Erythroblast (primary cell): ENCODE measurements around the gene STARD5.

ENCODE experiments used
- DNase-seq, 2 experiments: peaks; one replicate each; lab custom pipeline; 2025; lab: John Stamatoyannopoulos, UW
- GATA1 ChIP-seq: IDR thresholded peaks from 2 replicates; pipeline ENCODE4 v1.6.1; 2011; ENCODE audit warnings: low read depth, mild to moderate bottlenecking, control low read depth, low read length, moderate library complexity
- POLR2A ChIP-seq: IDR thresholded peaks from 2 replicates; pipeline ENCODE4 v1.6.1; 2011; ENCODE audit warnings: mild to moderate bottlenecking, low read length

Gene STARD5

GRCh38 chr15:81312790-81313543 lies 11.0 kb downstream of the STARD5 start:
- TF ChIP-seq GATA1 = no peak
- no peak for TF ChIP-seq POLR2A
- DNase-seq = no peak

- DNase-seq = no peak
- TF ChIP-seq GATA1 (no peak), POLR2A (no peak)
These were observed 12.0 kb downstream of the STARD5 start for GRCh38 chr15:81311752-81312464.

GRCh38 chr15:81310480-81310879 lies 13.5 kb downstream of the STARD5 start:
- no peak for DNase-seq

GRCh38 chr15:81309647-81310450 lies 14.1 kb downstream of the STARD5 start:
- TF ChIP-seq GATA1 (no peak), POLR2A (no peak)
- DNase-seq = no peak

More at GRCh38 chr15:81310480-81310879, 13.5 kb downstream of the STARD5 start:
- TF ChIP-seq POLR2A = no peak
- TF ChIP-seq GATA1 = no peak

GRCh38 chr15:81308260-81308659 lies 15.7 kb downstream of the STARD5 start:
- no peak for DNase-seq
- TF ChIP-seq GATA1 (no peak), POLR2A (no peak)

GRCh38 chr15:81304226-81304625 lies 19.7 kb downstream of the STARD5 start:
- no peak for DNase-seq
- no peak for TF ChIP-seq GATA1
- TF ChIP-seq POLR2A = no peak

- DNase-seq = no peak
- TF ChIP-seq POLR2A = no peak
- TF ChIP-seq GATA1 = no peak
These were observed 20.4 kb downstream of the STARD5 start for GRCh38 chr15:81303244-81304225.

- TF ChIP-seq POLR2A (no peak), GATA1 (no peak)
- no peak for DNase-seq
These were observed 21.2 kb downstream of the STARD5 start for GRCh38 chr15:81302701-81303109.

GRCh38 chr15:81301815-81302399 lies 22.0 kb downstream of the STARD5 start:
- TF ChIP-seq POLR2A (no peak), GATA1 (no peak)
- no peak for DNase-seq

- TF ChIP-seq GATA1 (no peak), POLR2A (no peak)
- no peak for DNase-seq
These were observed 22.6 kb downstream of the STARD5 start for GRCh38 chr15:81301385-81301784.

GRCh38 chr15:81299630-81300273 lies 24.2 kb downstream of the STARD5 start:
- DNase-seq = no peak

GRCh38 chr15:81299156-81299555 lies 24.8 kb downstream of the STARD5 start:
- no peak for DNase-seq

More at GRCh38 chr15:81299630-81300273, 24.2 kb downstream of the STARD5 start:
- TF ChIP-seq POLR2A = no peak

More at GRCh38 chr15:81299156-81299555, 24.8 kb downstream of the STARD5 start:
- no peak for TF ChIP-seq GATA1
- no peak for TF ChIP-seq POLR2A
